OCI-LY1 (cell line): Measurements from ENCODE around the gene EIF2B4.

Experiments used
- H2AFZ ChIP-seq: fragments of 200-600 bp; sonication (generic), shearing (Covaris generic); 2 replicates; pipeline ENCODE4 v1.6.0; 2014; ENCODE audit warnings: antibody characterized with exemption, mild to moderate bottlenecking, low read length
- H3F3A ChIP-seq: fragments of 200-600 bp; sonication (generic), shearing (Covaris generic); 2 replicates; pipeline ENCODE4 v1.6.0; 2014; ENCODE audit warnings: mild to moderate bottlenecking, antibody characterized with exemption, low read length, moderate library complexity; ENCODE audit not compliant: insufficient read depth
- H3K27ac ChIP-seq: fragments of 200-600 bp; sonication (generic); 2 replicates; pipeline ENCODE4 v1.5.1; 2014; ENCODE audit warnings: low read length, mixed run types, mild to moderate bottlenecking, low read depth; ENCODE audit not compliant: poor library complexity, severe bottlenecking
- H3K27me3 ChIP-seq: fragments of 200-600 bp; sonication (generic); 2 replicates; pipeline ENCODE4 v1.6.0; 2014; ENCODE audit warnings: antibody characterized with exemption, mild to moderate bottlenecking, low read length, moderate library complexity; ENCODE audit not compliant: insufficient read depth
- H3K36me3 ChIP-seq: fragments of 200-600 bp; sonication (generic); 2 replicates; pipeline ENCODE4 v1.6.1; 2014; ENCODE audit warnings: mild to moderate bottlenecking, antibody characterized with exemption, low read length, moderate library complexity, mixed read lengths; ENCODE audit not compliant: insufficient read depth
- H3K4me1 ChIP-seq: fragments of 200-600 bp; sonication (generic); 2 replicates; pipeline ENCODE4 v1.5.1; 2014; ENCODE audit warnings: mild to moderate bottlenecking, low read length, moderate library complexity; ENCODE audit not compliant: insufficient read depth, severe bottlenecking
- H3K4me2 ChIP-seq: fragments of 200-600 bp; sonication (generic), shearing (Covaris generic); 2 replicates; pipeline ENCODE4 v1.6.1; 2014; ENCODE audit warnings: low read length
- H3K4me3 ChIP-seq: fragments of 200-600 bp; sonication (generic); 2 replicates; pipeline ENCODE4 v1.5.1; 2014; ENCODE audit warnings: low read length, low read depth, mild to moderate bottlenecking, mixed read lengths; ENCODE audit not compliant: poor library complexity, severe bottlenecking
- H3K79me2 ChIP-seq: fragments of 200-600 bp; shearing (Covaris generic); 2 replicates; pipeline ENCODE4 v1.6.1; 2016; ENCODE audit warnings: mixed run types, low read length, mixed read lengths; ENCODE audit not compliant: insufficient read depth
- H3K9ac ChIP-seq: fragments of 200-600 bp; sonication (generic), shearing (Covaris generic); 2 replicates; pipeline ENCODE4 v1.6.1; 2014; ENCODE audit warnings: mild to moderate bottlenecking, low read length, mixed read lengths
- H3K9me2 ChIP-seq: fragments of 200-600 bp; sonication (generic), shearing (Covaris generic); 2 replicates; pipeline ENCODE4 v1.6.1; 2014; ENCODE audit warnings: low read depth, mild to moderate bottlenecking, low read length, mixed read lengths
- H3K9me3 ChIP-seq: fragments of 200-600 bp; shearing (Covaris generic); 2 replicates; pipeline ENCODE4 v1.6.1; 2014; ENCODE audit warnings: low read length, mixed read lengths
- H4K20me1 ChIP-seq: fragments of 200-600 bp; sonication (generic), shearing (Covaris generic); 2 replicates; pipeline ENCODE4 v1.6.0; 2016; ENCODE audit warnings: mild to moderate bottlenecking, low read length; ENCODE audit not compliant: insufficient read depth
- EZH2 ChIP-seq: fragments of 200-600 bp; sonication (generic), shearing (Covaris generic); IDR thresholded peaks from 2 replicates; pipeline ENCODE4 v1.8.0; 2017; ENCODE audit warnings: borderline replicate concordance, mixed run types, mild to moderate bottlenecking, antibody characterized with exemption, low read length, moderate library complexity, mixed read lengths
- TF ChIP-seq, protein P1 (sequence below): fragments of 200-600 bp; sonication (generic), shearing (Covaris generic); IDR thresholded peaks from 2 replicates; pipeline ENCODE4 v1.5.1; 2017; ENCODE audit warnings: mild to moderate bottlenecking, antibody characterized with exemption, low read length, moderate library complexity, mixed read lengths

The EIF2B4 gene

GRCh38 chr2:27376151-27376865 lies 6.2 kb upstream of the EIF2B4 start:
- Histone ChIP-seq H3K36me3 (peaks cover 83% of the 10 kb centered on the region), H3K4me1 (peaks cover 36% of the 10 kb centered on the region), H3K9me2 (no peaks in the 10 kb centered on the region), H3K4me2 (no peak overlapping the region), H3K27me3 (no peaks in the 10 kb centered on the region), H3K27ac (no peak overlapping the region), H3K79me2 (no peaks in the 10 kb centered on the region), H3K4me3 (no peak overlapping the region), H3K9ac (no peak overlapping the region), H2AFZ (no peak overlapping the region), H3K9me3 (no peaks in the 10 kb centered on the region), H4K20me1 (no peaks in the 10 kb centered on the region), H3F3A (no peaks in the 10 kb centered on the region)
- TF ChIP-seq, protein P1, sequence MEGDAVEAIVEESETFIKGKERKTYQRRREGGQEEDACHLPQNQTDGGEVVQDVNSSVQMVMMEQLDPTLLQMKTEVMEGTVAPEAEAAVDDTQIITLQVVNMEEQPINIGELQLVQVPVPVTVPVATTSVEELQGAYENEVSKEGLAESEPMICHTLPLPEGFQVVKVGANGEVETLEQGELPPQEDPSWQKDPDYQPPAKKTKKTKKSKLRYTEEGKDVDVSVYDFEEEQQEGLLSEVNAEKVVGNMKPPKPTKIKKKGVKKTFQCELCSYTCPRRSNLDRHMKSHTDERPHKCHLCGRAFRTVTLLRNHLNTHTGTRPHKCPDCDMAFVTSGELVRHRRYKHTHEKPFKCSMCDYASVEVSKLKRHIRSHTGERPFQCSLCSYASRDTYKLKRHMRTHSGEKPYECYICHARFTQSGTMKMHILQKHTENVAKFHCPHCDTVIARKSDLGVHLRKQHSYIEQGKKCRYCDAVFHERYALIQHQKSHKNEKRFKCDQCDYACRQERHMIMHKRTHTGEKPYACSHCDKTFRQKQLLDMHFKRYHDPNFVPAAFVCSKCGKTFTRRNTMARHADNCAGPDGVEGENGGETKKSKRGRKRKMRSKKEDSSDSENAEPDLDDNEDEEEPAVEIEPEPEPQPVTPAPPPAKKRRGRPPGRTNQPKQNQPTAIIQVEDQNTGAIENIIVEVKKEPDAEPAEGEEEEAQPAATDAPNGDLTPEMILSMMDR = no peak
- TF ChIP-seq EZH2 = no peak

- Histone ChIP-seq H2AFZ (no peak overlapping the region), H3K4me2 (no peak overlapping the region), H3K9me3 (no peaks in the 10 kb centered on the region), H3K9ac (no peak overlapping the region), H3K36me3 (peaks cover 78% of the 10 kb centered on the region), H3K9me2 (no peaks in the 10 kb centered on the region), H3K27me3 (no peaks in the 10 kb centered on the region), H3K4me3 (no peak overlapping the region), H3F3A (no peaks in the 10 kb centered on the region), H3K27ac (no peak overlapping the region), H3K4me1 (peaks cover 31% of the 10 kb centered on the region), H3K79me2 (no peaks in the 10 kb centered on the region), H4K20me1 (no peaks in the 10 kb centered on the region)
- TF ChIP-seq, protein P1 = no peak
- no peak for TF ChIP-seq EZH2
These were observed 5.5 kb upstream of the EIF2B4 start for GRCh38 chr2:27375513-27376099.

DNA sequence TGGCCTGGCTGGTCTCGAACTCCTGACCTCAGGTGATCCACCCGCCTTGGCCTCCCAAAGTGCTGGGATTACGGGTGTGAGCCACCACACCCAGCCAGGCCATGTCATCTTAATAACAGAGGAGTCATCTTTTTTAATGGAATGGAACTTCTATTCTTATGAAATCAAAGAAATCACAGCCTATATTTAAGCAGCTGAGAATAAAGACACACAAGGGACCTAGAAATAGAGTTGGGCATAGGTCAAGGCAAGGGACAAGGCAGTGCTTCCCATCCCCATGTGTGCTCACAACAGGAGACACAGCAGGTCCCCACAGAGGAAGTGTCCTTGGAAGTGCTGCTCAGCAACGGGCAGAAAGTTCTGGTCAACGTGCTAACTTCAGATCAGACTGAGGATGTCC lies 3.4 kb upstream of the EIF2B4 start:
- Histone ChIP-seq H3K9me2 (no peaks in the 10 kb centered on the region), H3K4me3 (no peak overlapping the region), H3K9me3 (no peaks in the 10 kb centered on the region), H4K20me1 (no peaks in the 10 kb centered on the region), H3K79me2 (no peaks in the 10 kb centered on the region), H3F3A (no peaks in the 10 kb centered on the region), H3K4me1 (peaks cover 25% of the 10 kb centered on the region), H3K36me3 (peaks cover 65% of the 10 kb centered on the region), H3K4me2 (no peak overlapping the region), H3K9ac (no peak overlapping the region), H2AFZ (no peak overlapping the region), H3K27me3 (no peaks in the 10 kb centered on the region), H3K27ac (no peak overlapping the region)
- no peak for TF ChIP-seq EZH2
- TF ChIP-seq, protein P1 = no peak
